ENCODE results near the gene N4BP2L2. TPM values are rescaled to one million over a fixed set of nuclear protein-coding genes. Genes with fewer than 3 reads are reported as not detected.

N4BP2L2 gene
- total and polyA plus RNA-seq, 2 of the 13 experiments (the other 11 are each of a cell fraction or from before 2014, with no cell fraction given), result 58.9 to 81.2 TPM

DNA sequence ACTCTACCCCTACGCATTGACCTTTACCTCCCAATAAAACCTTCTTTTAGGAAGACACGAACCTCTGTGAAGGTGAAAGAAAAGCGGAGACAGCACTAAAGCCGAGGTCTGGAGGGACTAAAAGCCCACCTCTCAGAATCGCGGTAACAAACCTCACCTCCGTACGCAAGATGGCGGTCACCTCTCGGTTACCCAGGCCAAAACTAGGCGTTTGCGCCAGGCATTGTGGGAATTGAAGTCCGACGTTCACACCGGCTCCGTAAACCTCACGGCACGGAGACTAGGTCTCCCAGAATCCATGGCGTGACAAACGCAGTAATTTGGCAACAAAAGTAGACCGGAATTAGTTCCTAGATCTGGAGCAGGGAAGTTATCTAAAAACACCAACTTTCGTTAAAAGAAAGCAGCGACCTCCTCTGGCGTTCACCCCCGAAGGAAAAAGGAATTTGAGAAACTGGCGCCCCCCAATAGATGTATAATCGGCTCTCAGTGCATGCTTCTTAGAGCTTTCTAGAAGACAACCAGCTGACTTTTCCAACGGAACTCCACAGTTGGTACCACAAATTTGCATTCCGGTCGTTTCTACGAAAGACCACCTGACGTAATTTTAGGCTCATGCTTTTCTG, at the start of gene N4BP2L2 (continued):
- TF ChIP-seq POLR2A (IDR thresholded peaks at IDR 0.05; ENCODE audit: insufficient read depth in 1 of 2, low read depth in 2 of 2, low read length in 2 of 2) (peak; percentile 77 to 79), NFYC (CRISPR knock-in tag; IDR thresholded peaks at IDR 0.05) (peak; percentile 28; the same call in 1 of the 2 replicates), PATZ1 (CRISPR knock-in tag; IDR thresholded peaks at IDR 0.05) (peak; percentile 69), ASH2L (IDR thresholded peaks at IDR 0.05; ENCODE audit: insufficient read length, low read depth, low read length) (peak; percentile 96), LCORL (IDR thresholded peaks at IDR 0.05) (no peak), LCORL (CRISPR knock-in tag; IDR thresholded peaks at IDR 0.05) (no peak), ZNF230 (CRISPR knock-in tag; IDR thresholded peaks at IDR 0.05) (0 out of 2 replicates have a peak, but pooled peaks have one; percentile 45), RBAK (CRISPR knock-in tag; IDR thresholded peaks at IDR 0.05) (no peak), ZNF282 (IDR thresholded peaks at IDR 0.05; ENCODE audit: partially characterized antibody) (no peak), RFX1 (IDR thresholded peaks at IDR 0.05) (no peak), CHD2 (IDR thresholded peaks at IDR 0.05; ENCODE audit: low read depth, low read length) (peak; percentile 58; the same call in 1 of the 2 replicates), ZNF672 (CRISPR knock-in tag; IDR thresholded peaks at IDR 0.05) (no peak), NR2F6 (IDR thresholded peaks at IDR 0.05) (peak; percentile 32), NR2F6 (CRISPR knock-in tag; IDR thresholded peaks at IDR 0.05) (no peak), ZNF777 (CRISPR knock-in tag; IDR thresholded peaks at IDR 0.05) (no peak), PRDM4 (CRISPR knock-in tag; IDR thresholded peaks at IDR 0.05; ENCODE audit: borderline replicate concordance) (no peak), ZNF790 (CRISPR knock-in tag; IDR thresholded peaks at IDR 0.05; ENCODE audit: borderline replicate concordance) (no peak), SATB2 (CRISPR knock-in tag; IDR thresholded peaks at IDR 0.05) (no peak), PAX8 (CRISPR knock-in tag; IDR thresholded peaks at IDR 0.05; ENCODE audit: borderline replicate concordance) (no peak), KAT7 (CRISPR knock-in tag; IDR thresholded peaks at IDR 0.05; ENCODE audit: borderline replicate concordance) (peak; percentile 69; the same call in 1 of the 2 replicates), HMG20A (CRISPR knock-in tag; IDR thresholded peaks at IDR 0.05; ENCODE audit: borderline replicate concordance) (no peak), CSRNP1 (CRISPR knock-in tag; IDR thresholded peaks at IDR 0.05) (no peak)
- TF ChIP-seq, protein P1, sequence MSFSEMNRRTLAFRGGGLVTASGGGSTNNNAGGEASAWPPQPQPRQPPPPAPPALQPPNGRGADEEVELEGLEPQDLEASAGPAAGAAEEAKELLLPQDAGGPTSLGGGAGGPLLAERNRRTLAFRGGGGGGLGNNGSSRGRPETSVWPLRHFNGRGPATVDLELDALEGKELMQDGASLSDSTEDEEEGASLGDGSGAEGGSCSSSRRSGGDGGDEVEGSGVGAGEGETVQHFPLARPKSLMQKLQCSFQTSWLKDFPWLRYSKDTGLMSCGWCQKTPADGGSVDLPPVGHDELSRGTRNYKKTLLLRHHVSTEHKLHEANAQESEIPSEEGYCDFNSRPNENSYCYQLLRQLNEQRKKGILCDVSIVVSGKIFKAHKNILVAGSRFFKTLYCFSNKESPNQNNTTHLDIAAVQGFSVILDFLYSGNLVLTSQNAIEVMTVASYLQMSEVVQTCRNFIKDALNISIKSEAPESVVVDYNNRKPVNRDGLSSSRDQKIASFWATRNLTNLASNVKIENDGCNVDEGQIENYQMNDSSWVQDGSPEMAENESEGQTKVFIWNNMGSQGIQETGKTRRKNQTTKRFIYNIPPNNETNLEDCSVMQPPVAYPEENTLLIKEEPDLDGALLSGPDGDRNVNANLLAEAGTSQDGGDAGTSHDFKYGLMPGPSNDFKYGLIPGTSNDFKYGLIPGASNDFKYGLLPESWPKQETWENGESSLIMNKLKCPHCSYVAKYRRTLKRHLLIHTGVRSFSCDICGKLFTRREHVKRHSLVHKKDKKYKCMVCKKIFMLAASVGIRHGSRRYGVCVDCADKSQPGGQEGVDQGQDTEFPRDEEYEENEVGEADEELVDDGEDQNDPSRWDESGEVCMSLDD (CRISPR knock-in tag; IDR thresholded peaks at IDR 0.05; ENCODE audit: borderline replicate concordance), result no peak; the same call in 1 of the 2 replicates
